CD14-positive monocyte (primary cell): ENCODE measurements around the gene MORN1. TPM values are rescaled to one million over a fixed set of nuclear protein-coding genes. Genes with fewer than 3 reads are reported as not detected.
A peak's percentile ranks its signal among the peaks of the same experiment; 100 is the strongest.

Experiments used
- DNase-seq, 3 donors: peaks; one replicate each; pipeline ENCODE4 v3.0.0-alpha.2; 2011 to 2022
- H2AFZ ChIP-seq: 2 replicates; pipeline ENCODE4 v1.6.0; 2012; ENCODE audit warnings: mild to moderate bottlenecking, low read depth, low read length, inconsistent platforms; ENCODE audit not compliant: insufficient read depth, poor library complexity, severe bottlenecking
- H3K27ac ChIP-seq, 2 donors: 1 replicate in 1 of 2; 2 replicates in 1 of 2; pipeline ENCODE4 v1.5.1; 2012 to 2013; ENCODE audit warnings: low read length in 2 of 2, control low read depth in 1 of 2, inconsistent platforms in 1 of 2, low read depth in 1 of 2, mild to moderate bottlenecking in 1 of 2
- H3K27me3 ChIP-seq, 2 donors: one replicate each; pipeline versions ENCODE4 v1.6.0 to v1.6.1; 2011 to 2013; ENCODE audit warnings: low read length in 2 of 2; ENCODE audit not compliant: control insufficient read depth in 2 of 2, insufficient read depth in 2 of 2
- H3K36me3 ChIP-seq, 2 donors: replicated peaks in 1 of 2; 1 replicate in 1 of 2; 2 replicates in 1 of 2; pipeline versions ENCODE4 v1.5.1 to v1.6.1; 2012 to 2013; ENCODE audit warnings: low read length in 2 of 2, control low read depth in 1 of 2, inconsistent platforms in 1 of 2, mild to moderate bottlenecking in 1 of 2; ENCODE audit not compliant: insufficient read depth in 2 of 2, control insufficient read depth in 1 of 2
- H3K4me1 ChIP-seq, 2 donors: 1 replicate in 1 of 2; 2 replicates in 1 of 2; pipeline versions ENCODE4 v1.5.1 to v1.6.1; 2012 to 2013; ENCODE audit warnings: low read length in 2 of 2, control low read depth in 1 of 2, inconsistent platforms in 1 of 2, mild to moderate bottlenecking in 1 of 2, moderate library complexity in 1 of 2; ENCODE audit not compliant: insufficient read depth in 2 of 2, control insufficient read depth in 1 of 2
- H3K4me2 ChIP-seq: replicated peaks from 2 replicates; pipeline ENCODE3; 2012; ENCODE audit warnings: low read length, moderate library complexity, mild to moderate bottlenecking; ENCODE audit not compliant: poor library complexity, severe bottlenecking; ENCODE audit errors: extremely low read depth
- H3K4me3 ChIP-seq, 3 experiments: fragments of 200-600 bp in 1 of 3; sonication (generic) in 1 of 3; replicated peaks in 1 of 3; 1 replicate in 2 of 3; 2 replicates in 1 of 3; pipeline ENCODE4 v1.5.1; 2011 to 2013; ENCODE audit warnings: low read length in 3 of 3, mild to moderate bottlenecking in 3 of 3, control low read depth in 2 of 3, low read depth in 2 of 3, inconsistent platforms in 1 of 3, moderate library complexity in 1 of 3
- H3K79me2 ChIP-seq: 2 replicates; pipeline ENCODE4 v1.6.0; 2012; ENCODE audit warnings: mild to moderate bottlenecking, control low read depth, inconsistent platforms, low read length, moderate library complexity; ENCODE audit not compliant: insufficient read depth
- H3K9ac ChIP-seq: 2 replicates; pipeline ENCODE4 v1.6.0; 2017; ENCODE audit warnings: low read length, mild to moderate bottlenecking; ENCODE audit not compliant: insufficient read depth, poor library complexity, severe bottlenecking
- H3K9me3 ChIP-seq, 2 donors: replicated peaks in 1 of 2; 1 replicate in 1 of 2; 2 replicates in 1 of 2; pipeline versions ENCODE4 v1.5.1 to v1.6.1; 2012 to 2013; ENCODE audit warnings: low read length in 2 of 2, control low read depth in 1 of 2; ENCODE audit not compliant: control insufficient read depth in 1 of 2, insufficient read depth in 1 of 2
- H4K20me1 ChIP-seq: 2 replicates; pipeline ENCODE4 v1.6.0; 2012; ENCODE audit warnings: mild to moderate bottlenecking, low read length, control low read depth, moderate library complexity; ENCODE audit not compliant: insufficient read depth
- H3K27ac Mint-ChIP-seq, 7 donors: one replicate each; pipeline ENCODE4 v1.8.0; 2020; ENCODE audit warnings: mild to moderate bottlenecking in 7 of 7, mixed read lengths in 7 of 7, moderate library complexity in 6 of 7, inconsistent platforms in 2 of 7
- H3K27me3 Mint-ChIP-seq, 3 donors: one replicate each; pipeline ENCODE4 v1.8.0; 2021 to 2022; ENCODE audit warnings: low read depth in 3 of 3, mild to moderate bottlenecking in 3 of 3, mixed read lengths in 3 of 3, moderate library complexity in 3 of 3, inconsistent platforms in 1 of 3
- H3K36me3 Mint-ChIP-seq, 2 donors: one replicate each; pipeline ENCODE4 v1.8.0; 2020; ENCODE audit warnings: mixed read lengths in 2 of 2, inconsistent platforms in 1 of 2, mild to moderate bottlenecking in 1 of 2
- H3K4me1 Mint-ChIP-seq: one replicate; pipeline ENCODE4 v1.8.0; 2020; ENCODE audit warnings: mild to moderate bottlenecking, mixed read lengths
- H3K4me3 Mint-ChIP-seq, 2 donors: one replicate each; pipeline ENCODE4 v1.8.0; 2020; ENCODE audit warnings: mild to moderate bottlenecking in 2 of 2, mixed read lengths in 2 of 2, moderate library complexity in 1 of 2
- H3K9me3 Mint-ChIP-seq, 7 donors: one replicate each; pipeline ENCODE4 v1.8.0; 2020 to 2022; ENCODE audit warnings: mixed read lengths in 7 of 7, mild to moderate bottlenecking in 6 of 7, moderate library complexity in 6 of 7, inconsistent platforms in 2 of 7
- WGBS: methylation state at CpG from one replicate; pipeline ENCODE4 v1.1.5; 2013; ENCODE audit warnings: missing lambda C conversion rate; ENCODE audit not compliant: insufficient coverage; 5-methylcytosine and 5-hydroxymethylcytosine counted together
- intact Hi-C, 2 donors: fragments of 100-400 bp; cut with micrococcal nuclease; formaldehyde crosslinking; loops; one replicate each; pipeline versions ENCODE4 v1.15.0 to v1.15.1; 2023
- polyA plus RNA-seq, 3 donors: library from polyadenylated mRNA; depleted of rRNA in 1 of 3; unstranded in 2 of 3; stranded (reverse) in 1 of 3; fragments of 300-500 nt in 2 of 3; fragments of >200 nt in 1 of 3; fragmentation: Illumina TruSeq in 2 of 3; gene quantifications; 1 replicate in 2 of 3; 2 replicates in 1 of 3; pipeline ENCODE4 v1.2.3, GENCODE V29; 2012 to 2021
- TF ChIP-seq, protein P1 (sequence below): fragments of 200-600 bp; IDR thresholded peaks from one replicate; pipeline ENCODE4 v1.8.0; 2022; ENCODE audit warnings: antibody characterized with exemption, mild to moderate bottlenecking

Gene MORN1
- polyA plus RNA-seq, 3 donors: 1.5 to 3.0 (median 1.7) TPM

DNA sequence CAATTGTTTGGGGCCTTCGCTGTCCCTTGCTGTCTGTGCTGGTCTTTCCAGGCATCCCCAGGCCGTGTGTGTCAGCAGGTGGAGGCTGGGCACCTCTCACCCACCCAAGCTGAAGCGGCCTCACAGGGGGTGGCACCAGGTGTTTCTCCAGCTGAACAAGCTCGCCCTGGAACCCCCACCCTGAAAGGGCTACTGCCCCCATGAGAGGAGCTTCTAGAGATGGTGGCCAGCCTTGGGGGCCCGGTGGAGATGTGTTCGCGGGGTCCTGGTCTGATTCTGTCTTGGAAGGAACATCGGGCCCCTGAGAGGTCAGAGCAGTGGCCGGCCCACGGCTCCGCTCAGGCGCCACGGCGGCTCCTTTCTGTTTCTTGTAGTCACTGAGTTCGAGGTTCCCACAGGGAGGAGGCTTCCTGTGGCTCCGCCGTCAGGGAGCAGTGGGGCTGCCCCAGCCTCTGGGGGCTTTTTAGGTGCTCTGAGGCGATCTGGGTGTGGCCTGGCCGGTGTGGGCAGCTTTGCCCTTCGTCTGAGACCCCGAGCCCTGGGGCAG is 116.4 kb downstream of the MORN1 start:
- peaks cover 0 to 18% (median 8%) of the 10 kb centered on the region in 7 donors for H3K9me3 Mint-ChIP-seq
- H3K4me3 Mint-ChIP-seq: no peak overlapping the region
- 84% methylated on average over 14 of the region's 21 CpGs for WGBS
- H3K36me3 ChIP-seq: peaks cover 5 to 11% of the 10 kb centered on the region in 2 donors
- no peak overlapping the region for H3K4me2 ChIP-seq
- H2AFZ ChIP-seq: no peak overlapping the region
- peaks cover 29 to 37% of the 10 kb centered on the region in 2 donors for H3K4me1 ChIP-seq
- H3K9ac ChIP-seq: no peak overlapping the region
- intact Hi-C loops: no loop called here
- peaks cover 17 to 26% of the 10 kb centered on the region in 2 donors for H3K36me3 Mint-ChIP-seq
- TF ChIP-seq, protein P1, sequence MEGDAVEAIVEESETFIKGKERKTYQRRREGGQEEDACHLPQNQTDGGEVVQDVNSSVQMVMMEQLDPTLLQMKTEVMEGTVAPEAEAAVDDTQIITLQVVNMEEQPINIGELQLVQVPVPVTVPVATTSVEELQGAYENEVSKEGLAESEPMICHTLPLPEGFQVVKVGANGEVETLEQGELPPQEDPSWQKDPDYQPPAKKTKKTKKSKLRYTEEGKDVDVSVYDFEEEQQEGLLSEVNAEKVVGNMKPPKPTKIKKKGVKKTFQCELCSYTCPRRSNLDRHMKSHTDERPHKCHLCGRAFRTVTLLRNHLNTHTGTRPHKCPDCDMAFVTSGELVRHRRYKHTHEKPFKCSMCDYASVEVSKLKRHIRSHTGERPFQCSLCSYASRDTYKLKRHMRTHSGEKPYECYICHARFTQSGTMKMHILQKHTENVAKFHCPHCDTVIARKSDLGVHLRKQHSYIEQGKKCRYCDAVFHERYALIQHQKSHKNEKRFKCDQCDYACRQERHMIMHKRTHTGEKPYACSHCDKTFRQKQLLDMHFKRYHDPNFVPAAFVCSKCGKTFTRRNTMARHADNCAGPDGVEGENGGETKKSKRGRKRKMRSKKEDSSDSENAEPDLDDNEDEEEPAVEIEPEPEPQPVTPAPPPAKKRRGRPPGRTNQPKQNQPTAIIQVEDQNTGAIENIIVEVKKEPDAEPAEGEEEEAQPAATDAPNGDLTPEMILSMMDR: no peak
- no peak for DNase-seq
- H3K27me3 Mint-ChIP-seq: peaks cover 6 to 10% (median 7%) of the 10 kb centered on the region in 3 donors
- H3K27me3 ChIP-seq: no peaks in the 10 kb centered on the region
- H3K9me3 ChIP-seq: peaks cover 0 to 3% of the 10 kb centered on the region in 2 donors
- H3K27ac ChIP-seq: no peak overlapping the region
- H3K4me3 ChIP-seq: no peak overlapping the region
- peak overlapping the region in 1 of 7 donors; percentile 32 for H3K27ac Mint-ChIP-seq
- H3K79me2 ChIP-seq: peaks cover 68% of the 10 kb centered on the region
- H3K4me1 Mint-ChIP-seq: peaks cover 47% of the 10 kb centered on the region
- peaks cover 100% of the 10 kb centered on the region for H4K20me1 ChIP-seq

DNA sequence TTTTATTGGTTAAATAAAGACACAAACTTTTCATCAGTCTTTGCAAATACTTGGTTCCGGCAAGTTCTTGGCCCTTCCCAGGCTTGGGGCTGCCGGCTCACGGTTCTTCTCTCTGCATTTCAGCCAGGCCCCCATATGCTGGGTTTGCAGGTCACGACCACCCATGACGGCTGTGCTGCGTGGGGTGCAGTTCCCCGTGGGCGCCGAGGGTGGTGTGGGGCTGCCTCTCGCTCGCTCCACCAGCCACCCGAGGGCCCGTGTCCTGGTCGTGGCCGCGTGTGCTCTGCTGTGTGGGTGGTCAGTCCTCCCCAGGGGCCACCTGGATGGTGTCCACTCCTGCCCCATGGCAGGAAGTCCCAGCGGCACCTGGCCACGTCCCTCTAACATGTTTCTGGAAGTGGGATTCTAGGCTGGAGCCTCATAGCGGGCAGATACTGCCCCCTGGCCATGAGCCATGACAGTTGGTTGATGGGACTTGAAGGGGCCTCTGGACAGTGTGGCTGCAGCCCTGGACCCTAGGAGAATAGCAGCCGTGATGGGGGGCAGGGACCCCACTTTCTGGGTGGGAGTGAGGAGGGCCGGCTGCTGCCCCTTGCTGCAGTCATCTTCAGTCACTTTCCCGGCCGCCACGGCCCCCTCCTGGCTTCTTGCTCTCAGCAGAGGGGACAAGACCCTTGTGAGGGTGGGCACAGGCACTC is 117.0 kb downstream of the MORN1 start:
- H3K4me3 ChIP-seq: no peak overlapping the region
- H3K9me3 ChIP-seq: no peaks in the 10 kb centered on the region
- no peak overlapping the region for H2AFZ ChIP-seq
- H4K20me1 ChIP-seq: peaks cover 100% of the 10 kb centered on the region
- H3K27ac Mint-ChIP-seq: no peak overlapping the region
- no peaks in the 10 kb centered on the region for H3K27me3 ChIP-seq
- TF ChIP-seq, protein P1: no peak
- H3K79me2 ChIP-seq: peaks cover 72% of the 10 kb centered on the region
- WGBS: 93% methylated on average over 17 of the region's 24 CpGs
- peaks cover 0 to 15% (median 4%) of the 10 kb centered on the region in 7 donors for H3K9me3 Mint-ChIP-seq
- intact Hi-C loops: no loop called here
- peaks cover 43% of the 10 kb centered on the region for H3K4me1 Mint-ChIP-seq
- DNase-seq: no peak
- no peak overlapping the region for H3K9ac ChIP-seq
- peaks cover 5 to 11% of the 10 kb centered on the region in 2 donors for H3K36me3 ChIP-seq
- peaks cover 6% of the 10 kb centered on the region in 3 donors for H3K27me3 Mint-ChIP-seq
- H3K4me2 ChIP-seq: no peak overlapping the region
- peaks cover 28 to 35% of the 10 kb centered on the region in 2 donors for H3K4me1 ChIP-seq
- no peak overlapping the region for H3K27ac ChIP-seq
- no peak overlapping the region for H3K4me3 Mint-ChIP-seq
- peaks cover 17 to 26% of the 10 kb centered on the region in 2 donors for H3K36me3 Mint-ChIP-seq
